Panc1 (cell line): ENCODE results near the gene PHF8.

Source experiments
- CTCF ChIP-seq: fragments of 450-650 bp; IDR thresholded peaks from 2 replicates; pipeline ENCODE4 v1.5.1; 2017; ENCODE audit warnings: mild to moderate bottlenecking
- POLR2AphosphoS5 ChIP-seq: IDR thresholded peaks from 2 replicates; pipeline ENCODE4 v1.6.1; 2012; ENCODE audit warnings: mild to moderate bottlenecking, low read depth, low read length, moderate library complexity
- SIN3A ChIP-seq: IDR thresholded peaks from 2 replicates; pipeline ENCODE4 v1.6.1; 2012; ENCODE audit warnings: low read depth, mild to moderate bottlenecking, low read length, moderate library complexity, borderline replicate concordance; ENCODE audit not compliant: insufficient read depth
- TF ChIP-seq, protein P1 (sequence below), 2 experiments: IDR thresholded peaks; 2 replicates each; pipeline ENCODE4 v1.6.1; 2011 to 2012; ENCODE audit warnings: low read depth in 2 of 2, control low read depth in 1 of 2, low read length in 1 of 2, mild to moderate bottlenecking in 1 of 2, moderate library complexity in 1 of 2; ENCODE audit not compliant: insufficient read depth in 1 of 2

DNA sequence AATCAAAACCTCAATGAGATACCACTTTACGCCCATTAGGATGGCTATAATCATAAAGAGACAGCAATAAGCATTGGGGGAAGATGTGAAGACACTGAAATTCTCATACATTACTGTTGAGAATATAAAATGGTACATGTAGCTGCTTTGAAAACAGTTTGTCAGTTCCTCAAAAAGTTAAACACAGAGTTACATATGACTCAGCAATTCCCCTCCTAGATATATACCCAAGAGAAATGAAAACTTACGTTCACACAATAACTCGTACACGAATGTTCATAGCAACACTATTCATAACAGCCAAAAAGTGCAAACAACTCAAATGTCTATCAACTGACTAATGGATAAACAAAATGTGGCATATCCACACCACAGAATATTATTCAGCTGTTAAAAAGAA is 36.6 kb downstream of the PHF8 start:
- TF ChIP-seq CTCF (no peak), POLR2AphosphoS5 (no peak), SIN3A (no peak)
- TF ChIP-seq, protein P1, sequence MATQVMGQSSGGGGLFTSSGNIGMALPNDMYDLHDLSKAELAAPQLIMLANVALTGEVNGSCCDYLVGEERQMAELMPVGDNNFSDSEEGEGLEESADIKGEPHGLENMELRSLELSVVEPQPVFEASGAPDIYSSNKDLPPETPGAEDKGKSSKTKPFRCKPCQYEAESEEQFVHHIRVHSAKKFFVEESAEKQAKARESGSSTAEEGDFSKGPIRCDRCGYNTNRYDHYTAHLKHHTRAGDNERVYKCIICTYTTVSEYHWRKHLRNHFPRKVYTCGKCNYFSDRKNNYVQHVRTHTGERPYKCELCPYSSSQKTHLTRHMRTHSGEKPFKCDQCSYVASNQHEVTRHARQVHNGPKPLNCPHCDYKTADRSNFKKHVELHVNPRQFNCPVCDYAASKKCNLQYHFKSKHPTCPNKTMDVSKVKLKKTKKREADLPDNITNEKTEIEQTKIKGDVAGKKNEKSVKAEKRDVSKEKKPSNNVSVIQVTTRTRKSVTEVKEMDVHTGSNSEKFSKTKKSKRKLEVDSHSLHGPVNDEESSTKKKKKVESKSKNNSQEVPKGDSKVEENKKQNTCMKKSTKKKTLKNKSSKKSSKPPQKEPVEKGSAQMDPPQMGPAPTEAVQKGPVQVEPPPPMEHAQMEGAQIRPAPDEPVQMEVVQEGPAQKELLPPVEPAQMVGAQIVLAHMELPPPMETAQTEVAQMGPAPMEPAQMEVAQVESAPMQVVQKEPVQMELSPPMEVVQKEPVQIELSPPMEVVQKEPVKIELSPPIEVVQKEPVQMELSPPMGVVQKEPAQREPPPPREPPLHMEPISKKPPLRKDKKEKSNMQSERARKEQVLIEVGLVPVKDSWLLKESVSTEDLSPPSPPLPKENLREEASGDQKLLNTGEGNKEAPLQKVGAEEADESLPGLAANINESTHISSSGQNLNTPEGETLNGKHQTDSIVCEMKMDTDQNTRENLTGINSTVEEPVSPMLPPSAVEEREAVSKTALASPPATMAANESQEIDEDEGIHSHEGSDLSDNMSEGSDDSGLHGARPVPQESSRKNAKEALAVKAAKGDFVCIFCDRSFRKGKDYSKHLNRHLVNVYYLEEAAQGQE (IDR thresholded peaks at IDR 0.05; ENCODE audit: insufficient read depth in 1 of 2, low read depth in 2 of 2, low read length in 1 of 2) = no peak
